KMS-11 (cell line): Measurements from ENCODE around the gene ITPKB.

Source experiments
- H2AFZ ChIP-seq: fragments of 200-600 bp; sonication (generic); 2 replicates; pipeline ENCODE4 v1.6.1; 2016; ENCODE audit warnings: antibody characterized with exemption, mixed run types, low read depth
- H3K27ac ChIP-seq: fragments of 200-600 bp; sonication (generic); 2 replicates; pipeline ENCODE4 v1.6.1; 2016; ENCODE audit warnings: mild to moderate bottlenecking, mixed run types
- H3K27me3 ChIP-seq: fragments of 200-600 bp; sonication (generic); 2 replicates; pipeline ENCODE4 v1.6.1; 2017; ENCODE audit warnings: mild to moderate bottlenecking, low read depth, mixed run types, moderate library complexity; ENCODE audit not compliant: insufficient read depth
- H3K36me3 ChIP-seq: fragments of 200-600 bp; sonication (generic); 2 replicates; pipeline ENCODE4 v1.6.1; 2017; ENCODE audit warnings: mild to moderate bottlenecking, mixed run types; ENCODE audit not compliant: insufficient read depth
- H3K4me1 ChIP-seq: fragments of 200-600 bp; sonication (generic); 2 replicates; pipeline ENCODE4 v1.6.1; 2016; ENCODE audit warnings: mild to moderate bottlenecking, low read depth, mixed run types; ENCODE audit not compliant: poor library complexity, severe bottlenecking
- H3K4me2 ChIP-seq: fragments of 200-600 bp; sonication (generic); 2 replicates; pipeline ENCODE4 v1.7.0; 2016; ENCODE audit warnings: mild to moderate bottlenecking, mixed run types
- H3K4me3 ChIP-seq: fragments of 200-600 bp; sonication (generic); IDR thresholded peaks from 2 replicates; pipeline ENCODE4 v1.6.1; 2017; ENCODE audit warnings: low read depth, low read length, mixed read lengths; ENCODE audit not compliant: insufficient read depth
- H3K79me2 ChIP-seq: fragments of 200-600 bp; sonication (generic); 2 replicates; pipeline ENCODE4 v1.6.1; 2016; ENCODE audit warnings: low read depth, mixed run types; ENCODE audit not compliant: insufficient read depth
- H3K9ac ChIP-seq: fragments of 200-600 bp; sonication (generic); 2 replicates; pipeline ENCODE4 v1.6.1; 2016; ENCODE audit warnings: mild to moderate bottlenecking, mixed run types
- H4K20me1 ChIP-seq: fragments of 200-600 bp; sonication (generic); 2 replicates; pipeline ENCODE4 v1.6.1; 2016; ENCODE audit warnings: mild to moderate bottlenecking, mixed run types; ENCODE audit not compliant: insufficient read depth
- CTCF ChIP-seq: fragments of 200-600 bp; sonication (generic); conservative IDR thresholded peaks from 2 replicates; pipeline ENCODE4 v1.6.1; 2017; ENCODE audit warnings: low read depth, mild to moderate bottlenecking, antibody characterized with exemption, low read length, moderate library complexity, mixed read lengths

Gene ITPKB

GRCh38 chr1:226666164-226666506 is 72.9 kb downstream of the ITPKB start:
- Histone ChIP-seq H3K4me2 (no peak overlapping the region), H3K79me2 (peaks cover 25% of the 10 kb centered on the region), H3K4me1 (peaks cover 37% of the 10 kb centered on the region), H3K36me3 (no peaks in the 10 kb centered on the region), H3K4me3 (no peak overlapping the region), H3K27ac (no peak overlapping the region), H2AFZ (no peak overlapping the region), H4K20me1 (no peaks in the 10 kb centered on the region), H3K27me3 (no peaks in the 10 kb centered on the region), H3K9ac (no peak overlapping the region)
- TF ChIP-seq CTCF, result no peak

GRCh38 chr1:226665505-226666163 is 73.4 kb downstream of the ITPKB start:
- Histone ChIP-seq H4K20me1 (no peaks in the 10 kb centered on the region), H3K79me2 (peaks cover 30% of the 10 kb centered on the region), H3K27me3 (no peaks in the 10 kb centered on the region), H3K27ac (no peak overlapping the region), H3K4me1 (peaks cover 42% of the 10 kb centered on the region), H3K9ac (no peak overlapping the region), H3K36me3 (no peaks in the 10 kb centered on the region), H3K4me3 (no peak overlapping the region), H2AFZ (no peak overlapping the region), H3K4me2 (no peak overlapping the region)
- TF ChIP-seq CTCF, result no peak

GRCh38 chr1:226664413-226665101 is 74.5 kb downstream of the ITPKB start:
- peak overlapping the region; percentile 91 for H3K4me2 ChIP-seq
- H3K27me3 ChIP-seq, result no peaks in the 10 kb centered on the region
- H3K36me3 ChIP-seq, result no peaks in the 10 kb centered on the region
- H3K4me3 ChIP-seq, result peak overlapping the region; percentile 11
- H4K20me1 ChIP-seq, result no peaks in the 10 kb centered on the region
- H3K79me2 ChIP-seq, result peaks cover 37% of the 10 kb centered on the region
- no peak overlapping the region; the same call in 1 of the 2 replicates for H3K9ac ChIP-seq
- H3K4me1 ChIP-seq, result peaks cover 53% of the 10 kb centered on the region
- no peak for TF ChIP-seq CTCF
- no peak overlapping the region for H2AFZ ChIP-seq
- H3K27ac ChIP-seq, result peak overlapping the region; percentile 92

GRCh38 chr1:226663327-226663704 is 75.8 kb downstream of the ITPKB start:
- Histone ChIP-seq H3K4me1 (peaks cover 66% of the 10 kb centered on the region), H3K79me2 (peaks cover 41% of the 10 kb centered on the region), H3K27ac (peak overlapping the region; percentile 92), H3K9ac (peak overlapping the region; percentile 73), H3K27me3 (no peaks in the 10 kb centered on the region), H4K20me1 (no peaks in the 10 kb centered on the region), H3K4me2 (peak overlapping the region; percentile 91), H3K4me3 (peak overlapping the region; percentile 82), H2AFZ (peak overlapping the region; percentile 21; the same call in 1 of the 2 replicates), H3K36me3 (no peaks in the 10 kb centered on the region)
- TF ChIP-seq CTCF, result no peak
